Gastroesophageal sphincter (tissue), 4 donors: ENCODE data around the gene GINS3. TPM values are rescaled to one million over a fixed set of nuclear protein-coding genes. Genes with fewer than 3 reads are reported as not detected.

ENCODE experiments used
- ATAC-seq: fragments of 150-250 bp; one replicate; pipeline ENCODE4 v1.9.1; 2016; ENCODE audit warnings: mild to moderate bottlenecking, moderate library complexity
- H3K27ac ChIP-seq, 4 donors: fragments of 200-600 bp; sonication (generic) in 3 of 4; 1 replicate in 3 of 4; 2 replicates in 1 of 4; pipeline ENCODE4 v1.5.1; 2016 to 2019
- H3K27me3 ChIP-seq: fragments of 200-600 bp; sonication (generic); one replicate; pipeline ENCODE4 v1.5.1; 2019
- H3K36me3 ChIP-seq, 2 donors: fragments of 200-600 bp; sonication (generic); one replicate each; pipeline ENCODE4 v1.5.1; 2019; ENCODE audit warnings: control low read depth in 1 of 2
- H3K4me1 ChIP-seq, 3 donors: fragments of 200-600 bp; sonication (generic); 1 replicate in 2 of 3; 2 replicates in 1 of 3; pipeline ENCODE4 v1.5.1; 2016 to 2019; ENCODE audit warnings: control low read depth in 2 of 3
- H3K4me3 ChIP-seq, 2 donors: fragments of 200-600 bp; sonication (generic); one replicate each; pipeline ENCODE4 v1.5.1; 2019; ENCODE audit warnings: mild to moderate bottlenecking in 1 of 2, moderate library complexity in 1 of 2
- H3K9me3 ChIP-seq, 3 donors: fragments of 200-600 bp; sonication (generic); one replicate each; pipeline ENCODE4 v1.5.1; 2017 to 2019; ENCODE audit warnings: control low read depth in 2 of 3
- EP300 ChIP-seq: sonication (generic); formaldehyde crosslinking; IDR thresholded peaks from one replicate; pipeline ENCODE4 v1.6.1; 2017; ENCODE audit warnings: antibody characterized with exemption, mild to moderate bottlenecking
- POLR2A ChIP-seq, 2 donors: fragments of 450-650 bp; IDR thresholded peaks; one replicate each; pipeline ENCODE4 v1.6.1; 2017; ENCODE audit warnings: antibody characterized with exemption in 2 of 2, mild to moderate bottlenecking in 2 of 2, moderate library complexity in 1 of 2
- WGBS, 2 donors: methylation state at CpG; one replicate each; pipeline ENCODE4 v1.1.5; 2018; ENCODE audit warnings: low coverage in 1 of 2; 5-methylcytosine and 5-hydroxymethylcytosine counted together
- small RNA-seq, 4 donors: library from RNA; depleted of rRNA; stranded (forward); fragments of <200 nt; gene quantifications; one replicate each; pipeline ENCODE3, GENCODE V24; 2016
- total RNA-seq, 4 donors: library from RNA; depleted of rRNA; stranded (reverse); fragments of >200 nt; gene quantifications; one replicate each; pipeline ENCODE4 v1.1.0, GENCODE V29; 2016
- TF ChIP-seq, protein P1 (sequence below), 4 experiments: fragments of 200-600 bp in 2 of 4; fragments of 450-650 bp in 2 of 4; sonication (generic) in 1 of 4; IDR thresholded peaks; one replicate each; pipeline ENCODE4 v1.5.1; 2017 to 2019; ENCODE audit warnings: antibody characterized with exemption in 4 of 4, mild to moderate bottlenecking in 2 of 4, moderate library complexity in 2 of 4

The GINS3 gene
- total RNA-seq, 4 donors from 2014 or later = 1.7 to 2.8 (median 2.4) TPM

DNA sequence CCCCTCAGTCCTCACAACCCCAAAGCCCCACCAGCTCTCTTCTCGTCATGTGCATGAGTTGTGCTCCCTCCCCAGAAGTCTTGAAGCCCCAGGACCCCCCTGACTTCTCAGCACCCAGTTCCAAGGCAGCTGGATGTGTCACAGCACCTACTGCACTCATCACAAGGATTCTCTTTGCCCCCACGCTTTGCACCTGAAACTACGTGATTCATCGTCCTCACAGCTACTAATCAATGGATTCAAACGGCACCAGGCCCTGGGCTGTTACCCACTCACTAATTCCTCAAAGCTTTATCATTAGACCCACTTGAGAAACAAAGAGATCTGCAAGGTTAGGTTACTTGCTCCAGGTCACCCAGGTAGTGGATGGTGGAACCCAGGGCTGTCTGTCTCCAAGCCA, 62.6 kb downstream of the GINS3 start:
- Histone ChIP-seq H3K27ac (no peak overlapping the region), H3K4me3 (no peak overlapping the region), H3K4me1 (no peaks in the 10 kb centered on the region), H3K27me3 (peaks cover 19% of the 10 kb centered on the region), H3K9me3 (no peaks in the 10 kb centered on the region), H3K36me3 (no peaks in the 10 kb centered on the region)
- 73 to 87% methylated on average over 3 to 4 of the region's 5 CpGs for WGBS, 2 donors
- ATAC-seq = no peak
- no peak for TF ChIP-seq EP300
- no peak for TF ChIP-seq POLR2A (IDR thresholded peaks at IDR 0.05)
- TF ChIP-seq, protein P1, sequence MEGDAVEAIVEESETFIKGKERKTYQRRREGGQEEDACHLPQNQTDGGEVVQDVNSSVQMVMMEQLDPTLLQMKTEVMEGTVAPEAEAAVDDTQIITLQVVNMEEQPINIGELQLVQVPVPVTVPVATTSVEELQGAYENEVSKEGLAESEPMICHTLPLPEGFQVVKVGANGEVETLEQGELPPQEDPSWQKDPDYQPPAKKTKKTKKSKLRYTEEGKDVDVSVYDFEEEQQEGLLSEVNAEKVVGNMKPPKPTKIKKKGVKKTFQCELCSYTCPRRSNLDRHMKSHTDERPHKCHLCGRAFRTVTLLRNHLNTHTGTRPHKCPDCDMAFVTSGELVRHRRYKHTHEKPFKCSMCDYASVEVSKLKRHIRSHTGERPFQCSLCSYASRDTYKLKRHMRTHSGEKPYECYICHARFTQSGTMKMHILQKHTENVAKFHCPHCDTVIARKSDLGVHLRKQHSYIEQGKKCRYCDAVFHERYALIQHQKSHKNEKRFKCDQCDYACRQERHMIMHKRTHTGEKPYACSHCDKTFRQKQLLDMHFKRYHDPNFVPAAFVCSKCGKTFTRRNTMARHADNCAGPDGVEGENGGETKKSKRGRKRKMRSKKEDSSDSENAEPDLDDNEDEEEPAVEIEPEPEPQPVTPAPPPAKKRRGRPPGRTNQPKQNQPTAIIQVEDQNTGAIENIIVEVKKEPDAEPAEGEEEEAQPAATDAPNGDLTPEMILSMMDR (IDR thresholded peaks at IDR 0.05) = no peak

Small RNA genes lying within 50 kb of the gene (small RNA-seq; reads per million reads assigned to genes)
- gene RNU6-1110P (0 reads per million in 4 donors), gene RNU6-269P (0 reads per million in 4 donors)

Other genes with a start within 250 kb of the GINS3 start
- 10 to 100 TPM; 34.3 to 54.4 (median 39.0) TPM for gene CSNK2A2, start 194.4 kb upstream of the GINS3 start, total RNA-seq
- gene PRSS54, start 97.4 kb upstream of the GINS3 start, total RNA-seq = not detected
- 1 to 10 TPM; 1.9 to 8.0 (median 7.0) TPM for gene NDRG4, start 107.7 kb downstream of the GINS3 start, total RNA-seq
- 10 to 100 TPM; 15.5 to 19.8 (median 17.5) TPM for gene SETD6, start 123.0 kb downstream of the GINS3 start, total RNA-seq
- 100 to 1,000 TPM in 2 of 4 donors, 10 to 100 TPM in 2; 93.8 to 124 (median 110) TPM for gene CNOT1, start 237.4 kb downstream of the GINS3 start, total RNA-seq